ENCODE measurements around the gene NAV3. TPM values are rescaled to one million over a fixed set of nuclear protein-coding genes. Genes with fewer than 3 reads are reported as not detected.

Gene NAV3
- total and polyA plus RNA-seq, 4 donors = 1.6 to 12.5 (median 5.6) TPM

GRCh38 chr12:78167510-78167909, 336.8 kb downstream of the NAV3 start:
- WGBS, 2 donors = 57 to 76% methylated on average over 3 of the region's 3 CpGs
- no peaks in the 10 kb centered on the region for H3K9me3 ChIP-seq (ENCODE audit: control insufficient read depth in 4 of 4, insufficient read depth in 3 of 4, low read length in 3 of 4)
- H3K4me1 ChIP-seq (ENCODE audit: control insufficient read depth in 5 of 5, insufficient read depth in 5 of 5, low read length in 5 of 5) = no peaks in the 10 kb centered on the region
- ATAC-seq (ENCODE audit: insufficient read depth, low FRiP score) (no peak), DNase-seq (no peak)
- no peak overlapping the region for H3K4me3 ChIP-seq
- no peaks in the 10 kb centered on the region for H3K27me3 ChIP-seq (ENCODE audit: control insufficient read depth in 3 of 3, insufficient read depth in 3 of 3, low read length in 2 of 3)
- no peak overlapping the region for H3K9ac ChIP-seq (ENCODE audit: insufficient read depth in 1 of 2, low read length in 2 of 2)
- H3K36me3 ChIP-seq (ENCODE audit: control insufficient read depth in 4 of 4, insufficient read depth in 4 of 4, low read length in 4 of 4) = peaks cover 0 to 5% (median 0%) of the 10 kb centered on the region in 4 donors
- no peak for TF ChIP-seq CTCF (IDR thresholded peaks at IDR 0.05; ENCODE audit: control extremely low read depth, extremely low read depth)
- H3K27ac ChIP-seq (ENCODE audit: low read depth in 1 of 2, low read length in 1 of 2) = no peak overlapping the region

- Histone ChIP-seq H3K27ac (ENCODE audit: low read depth in 1 of 2, low read length in 1 of 2) (no peak overlapping the region), H3K36me3 (ENCODE audit: control insufficient read depth in 4 of 4, insufficient read depth in 4 of 4, low read length in 4 of 4) (peaks cover 0 to 9% (median 0%) of the 10 kb centered on the region in 4 donors), H3K4me1 (ENCODE audit: control insufficient read depth in 5 of 5, insufficient read depth in 5 of 5, low read length in 5 of 5) (no peaks in the 10 kb centered on the region), H3K9me3 (ENCODE audit: control insufficient read depth in 4 of 4, insufficient read depth in 3 of 4, low read length in 3 of 4) (no peaks in the 10 kb centered on the region), H3K4me3 (no peak overlapping the region), H3K27me3 (ENCODE audit: control insufficient read depth in 3 of 3, insufficient read depth in 3 of 3, low read length in 2 of 3) (no peaks in the 10 kb centered on the region), H3K9ac (ENCODE audit: insufficient read depth in 1 of 2, low read length in 2 of 2) (no peak overlapping the region)
- DNase-seq = no peak
- ATAC-seq (ENCODE audit: insufficient read depth, low FRiP score) = no peak
- 81 to 83% methylated on average over 1 of the region's 1 CpG for WGBS, 2 donors
- TF ChIP-seq CTCF (IDR thresholded peaks at IDR 0.05; ENCODE audit: control extremely low read depth, extremely low read depth) = no peak
These were observed 340.4 kb downstream of the NAV3 start for GRCh38 chr12:78171061-78171460.

DNA sequence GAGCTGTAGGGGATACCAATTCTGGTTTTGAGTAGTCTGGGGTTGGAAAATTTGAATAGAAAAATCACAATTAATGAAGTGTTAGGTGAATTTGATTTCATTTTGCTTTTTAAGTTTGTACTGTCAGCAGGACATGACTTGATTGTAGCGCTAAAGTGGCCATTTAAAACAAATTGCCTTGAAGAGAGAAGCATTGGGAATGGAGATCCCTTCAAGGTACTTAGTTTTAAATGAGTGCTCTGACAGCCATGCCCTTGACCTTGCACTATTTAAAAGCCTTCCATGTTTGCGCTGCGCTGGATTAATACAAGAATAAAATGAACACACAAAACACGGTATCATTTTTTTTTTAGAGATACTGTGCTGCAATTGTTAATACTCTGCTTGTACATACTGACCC, 345.9 kb downstream of the NAV3 start:
- TF ChIP-seq CTCF (IDR thresholded peaks at IDR 0.05; ENCODE audit: control extremely low read depth, extremely low read depth) = no peak
- ATAC-seq (ENCODE audit: insufficient read depth, low FRiP score) (no peak), DNase-seq (no peak)
- Histone ChIP-seq H3K27ac (ENCODE audit: low read depth in 1 of 2, low read length in 1 of 2) (no peak overlapping the region), H3K4me3 (no peak overlapping the region), H3K9ac (ENCODE audit: insufficient read depth in 1 of 2, low read length in 2 of 2) (no peak overlapping the region), H3K27me3 (ENCODE audit: control insufficient read depth in 3 of 3, insufficient read depth in 3 of 3, low read length in 2 of 3) (no peaks in the 10 kb centered on the region), H3K36me3 (ENCODE audit: control insufficient read depth in 4 of 4, insufficient read depth in 4 of 4, low read length in 4 of 4) (peaks cover 0 to 7% (median under 1%) of the 10 kb centered on the region in 4 donors), H3K9me3 (ENCODE audit: control insufficient read depth in 4 of 4, insufficient read depth in 3 of 4, low read length in 3 of 4) (no peaks in the 10 kb centered on the region), H3K4me1 (ENCODE audit: control insufficient read depth in 5 of 5, insufficient read depth in 5 of 5, low read length in 5 of 5) (no peaks in the 10 kb centered on the region)
- WGBS, 2 donors = 88 to 92% methylated on average over 4 of the region's 4 CpGs

- WGBS, 2 donors = 93 to 97% methylated on average over 3 of the region's 3 CpGs
- H3K9ac ChIP-seq (ENCODE audit: insufficient read depth in 1 of 2, low read length in 2 of 2) = no peak overlapping the region
These were observed 346.6 kb downstream of the NAV3 start for GRCh38 chr12:78177298-78177697.

More at GRCh38 chr12:78177298-78177697, 346.6 kb downstream of the NAV3 start:
- no peak overlapping the region for H3K27ac ChIP-seq (ENCODE audit: low read depth in 1 of 2, low read length in 1 of 2)
- TF ChIP-seq CTCF (IDR thresholded peaks at IDR 0.05; ENCODE audit: control extremely low read depth, extremely low read depth) = no peak
- H3K27me3 ChIP-seq (ENCODE audit: control insufficient read depth in 3 of 3, insufficient read depth in 3 of 3, low read length in 2 of 3) = no peaks in the 10 kb centered on the region
- no peaks in the 10 kb centered on the region for H3K9me3 ChIP-seq (ENCODE audit: control insufficient read depth in 4 of 4, insufficient read depth in 3 of 4, low read length in 3 of 4)
- no peak for DNase-seq
- H3K4me1 ChIP-seq (ENCODE audit: control insufficient read depth in 5 of 5, insufficient read depth in 5 of 5, low read length in 5 of 5) = no peaks in the 10 kb centered on the region
- no peak overlapping the region for H3K4me3 ChIP-seq
- H3K36me3 ChIP-seq (ENCODE audit: control insufficient read depth in 4 of 4, insufficient read depth in 4 of 4, low read length in 4 of 4) = peaks cover 0 to 9% (median under 1%) of the 10 kb centered on the region in 4 donors
- ATAC-seq (ENCODE audit: insufficient read depth, low FRiP score) = no peak

Measured in lung (tissue), 12 donors.